ENCODE data around the gene POU6F2. TPM values are rescaled to one million over a fixed set of nuclear protein-coding genes. Genes with fewer than 3 reads are reported as not detected.
A peak's percentile ranks its signal among the peaks of the same experiment; 100 is the strongest.

The POU6F2 gene
- total RNA-seq, 1 donor from 2014 or later, result 0.40 TPM

- DNase-seq (ENCODE audit: low spot score), result no peak
- Mint-ChIP-seq H3K4me1 (ENCODE audit: low read depth) (peaks cover 6% of the 10 kb centered on the region), H3K9me3 (ENCODE audit: low read depth) (no peaks in the 10 kb centered on the region), H3K27me3 (ENCODE audit: low read depth) (peaks cover 2% of the 10 kb centered on the region), H3K27ac (ENCODE audit: unreplicated experiment) (no peak overlapping the region), H3K36me3 (ENCODE audit: low read depth) (no peaks in the 10 kb centered on the region), H3K4me3 (ENCODE audit: unreplicated experiment) (no peak overlapping the region)
- TF ChIP-seq CTCF (IDR thresholded peaks at IDR 0.05), result no peak
These were observed 203.7 kb downstream of the POU6F2 start for GRCh38 chr7:39181398-39181797.

- Mint-ChIP-seq H3K36me3 (ENCODE audit: low read depth) (no peaks in the 10 kb centered on the region), H3K9me3 (ENCODE audit: low read depth) (no peaks in the 10 kb centered on the region), H3K4me1 (ENCODE audit: low read depth) (peaks cover 3% of the 10 kb centered on the region), H3K4me3 (ENCODE audit: unreplicated experiment) (no peak overlapping the region), H3K27me3 (ENCODE audit: low read depth) (no peaks in the 10 kb centered on the region), H3K27ac (ENCODE audit: unreplicated experiment) (no peak overlapping the region)
- TF ChIP-seq CTCF (IDR thresholded peaks at IDR 0.05), result no peak
- DNase-seq (ENCODE audit: low spot score), result no peak
These were observed 206.1 kb downstream of the POU6F2 start for GRCh38 chr7:39183796-39184195.

- peak; percentile 16 for TF ChIP-seq CTCF (IDR thresholded peaks at IDR 0.05)
- Mint-ChIP-seq H3K4me3 (ENCODE audit: unreplicated experiment) (no peak overlapping the region), H3K27ac (ENCODE audit: unreplicated experiment) (no peak overlapping the region), H3K4me1 (ENCODE audit: low read depth) (peaks cover 3% of the 10 kb centered on the region), H3K9me3 (ENCODE audit: low read depth) (no peaks in the 10 kb centered on the region), H3K36me3 (ENCODE audit: low read depth) (no peaks in the 10 kb centered on the region), H3K27me3 (ENCODE audit: low read depth) (no peaks in the 10 kb centered on the region)
- no peak for DNase-seq (ENCODE audit: low spot score)
These were observed 206.7 kb downstream of the POU6F2 start for GRCh38 chr7:39184391-39184790.

GRCh38 chr7:39186131-39186530 is 208.4 kb downstream of the POU6F2 start:
- no peaks in the 10 kb centered on the region for H3K36me3 Mint-ChIP-seq (ENCODE audit: low read depth)
- H3K4me1 Mint-ChIP-seq (ENCODE audit: low read depth), result peaks cover 3% of the 10 kb centered on the region
- no peak for TF ChIP-seq CTCF (IDR thresholded peaks at IDR 0.05)
- H3K27me3 Mint-ChIP-seq (ENCODE audit: low read depth), result no peaks in the 10 kb centered on the region
- DNase-seq (ENCODE audit: low spot score), result no peak
- no peaks in the 10 kb centered on the region for H3K9me3 Mint-ChIP-seq (ENCODE audit: low read depth)
- H3K27ac Mint-ChIP-seq (ENCODE audit: unreplicated experiment), result no peak overlapping the region
- no peak overlapping the region for H3K4me3 Mint-ChIP-seq (ENCODE audit: unreplicated experiment)

GRCh38 chr7:39186671-39187070 is 209.0 kb downstream of the POU6F2 start:
- no peaks in the 10 kb centered on the region for H3K36me3 Mint-ChIP-seq (ENCODE audit: low read depth)
- no peak overlapping the region for H3K4me3 Mint-ChIP-seq (ENCODE audit: unreplicated experiment)
- H3K27ac Mint-ChIP-seq (ENCODE audit: unreplicated experiment), result no peak overlapping the region
- H3K27me3 Mint-ChIP-seq (ENCODE audit: low read depth), result no peaks in the 10 kb centered on the region
- DNase-seq (ENCODE audit: low spot score), result no peak
- peaks cover 3% of the 10 kb centered on the region for H3K4me1 Mint-ChIP-seq (ENCODE audit: low read depth)
- TF ChIP-seq CTCF (IDR thresholded peaks at IDR 0.05), result no peak
- H3K9me3 Mint-ChIP-seq (ENCODE audit: low read depth), result no peaks in the 10 kb centered on the region

Data from chondrocyte (in vitro differentiated cells).